HepG2 (cell line): ENCODE data around the gene RPS10. TPM values are rescaled to one million over a fixed set of nuclear protein-coding genes. Genes with fewer than 3 reads are reported as not detected.

Source experiments
- ATAC-seq: fragments of 200-7000 bp; cut with Tn5 transposase; 3 replicates; pipeline ENCODE4 v1.9.1; 2020; ENCODE audit warnings: mild to moderate bottlenecking, moderate library complexity
- BruUV-seq: library from RNA; stranded (reverse); fragments of 400-500 nt; replicated peaks from 2 replicates; lab custom pipeline; 2021; lab: Mats Ljungman, UMichigan
- CTCF ChIA-PET: fragments of 300-600 bp; formaldehyde crosslinking; extraction: SDS; loops from one replicate; lab custom pipeline; 2021; ENCODE audit warnings: low total read pairs, inconsistent platforms, low intra/inter-chr PET ratio; lab: Yijun Ruan, JAX
- POLR2A ChIA-PET: fragments of 350-600 bp; sonication (Branson Sonifier 250); formaldehyde crosslinking; loops from one replicate; lab custom pipeline; 2020; ENCODE audit warnings: antibody characterized with exemption, inconsistent platforms; lab: Yijun Ruan, JAX
- DNase-seq: peaks from one replicate; pipeline ENCODE4 v3.0.0-alpha.2; 2015; ENCODE audit warnings: low spot score
- FAIRE-seq: peaks from 3 replicates; lab custom pipeline; 2011; peaks lifted over from hg19 to GRCh38; lab: Jason Lieb, UNC
- H2AFZ ChIP-seq: one replicate; pipeline ENCODE4 v1.6.1; 2011; ENCODE audit warnings: low read length, inconsistent platforms
- H3K27ac ChIP-seq: fragments of 300-600 bp; 3 replicates; pipeline ENCODE4 v1.8.0; 2011; ENCODE audit warnings: mixed run types, mild to moderate bottlenecking, mixed read lengths, low read length, inconsistent platforms; ENCODE audit not compliant: insufficient read depth; ENCODE audit errors: extremely low read length
- H3K27me3 ChIP-seq, 2 experiments: fragments of 200-600 bp in 1 of 2; 2 replicates in 1 of 2; 3 replicates in 1 of 2; pipeline versions ENCODE4 v1.6.0 to v1.8.0; 2011; ENCODE audit warnings: low read length in 2 of 2, mild to moderate bottlenecking in 2 of 2, moderate library complexity in 2 of 2, inconsistent platforms in 1 of 2; ENCODE audit not compliant: insufficient read depth in 2 of 2, control insufficient read depth in 1 of 2
- H3K36me3 ChIP-seq, 2 experiments: fragments of 200-600 bp in 1 of 2; replicated peaks in 1 of 2; 2 replicates in 1 of 2; 3 replicates in 1 of 2; pipeline versions ENCODE4 v1.5.1 to v1.8.0; 2011; ENCODE audit warnings: low read length in 2 of 2, inconsistent platforms in 1 of 2; ENCODE audit not compliant: insufficient read depth in 2 of 2, control insufficient read depth in 1 of 2
- H3K4me1 ChIP-seq: 2 replicates; pipeline ENCODE4 v1.5.1; 2012; ENCODE audit warnings: low read length, inconsistent platforms; ENCODE audit not compliant: insufficient read depth
- H3K4me2 ChIP-seq: 2 replicates; pipeline ENCODE4 v1.6.0; 2011; ENCODE audit warnings: low read depth, low read length, inconsistent platforms
- H3K4me3 ChIP-seq, 3 experiments: fragments of 200-600 bp in 1 of 3; sonication (generic), shearing (Covaris generic) in 1 of 3; replicated peaks in 1 of 3; 2 replicates each; pipeline ENCODE4 v1.5.1; 2011 to 2016; ENCODE audit warnings: low read length in 3 of 3, inconsistent platforms in 2 of 3, low read depth in 2 of 3, mild to moderate bottlenecking in 2 of 3, control low read depth in 1 of 3, mixed read lengths in 1 of 3; ENCODE audit not compliant: insufficient read depth in 1 of 3
- H3K79me2 ChIP-seq: one replicate; pipeline ENCODE4 v1.6.1; 2011; ENCODE audit warnings: low read length, inconsistent platforms; ENCODE audit not compliant: insufficient read depth
- H3K9ac ChIP-seq: 2 replicates; pipeline ENCODE4 v1.6.0; 2011; ENCODE audit warnings: mild to moderate bottlenecking, low read depth, low read length, inconsistent platforms; ENCODE audit not compliant: insufficient read depth
- H3K9me3 ChIP-seq: 2 replicates; pipeline ENCODE4 v1.5.1; 2012; ENCODE audit warnings: mild to moderate bottlenecking, low read length
- H4K20me1 ChIP-seq: 2 replicates; pipeline ENCODE4 v1.6.0; 2011; ENCODE audit warnings: inconsistent platforms, mild to moderate bottlenecking, low read length, moderate library complexity; ENCODE audit not compliant: insufficient read depth
- ELF3 ChIP-seq: IDR thresholded peaks from 2 replicates; pipeline ENCODE4 v1.6.1; 2016; ENCODE audit warnings: missing genetic modification reagents, missing compliant biosample characterization
- FOXA1 ChIP-seq, 2 experiments: fragments of 450-650 bp in 1 of 2; sonication (generic) in 1 of 2; formaldehyde crosslinking in 1 of 2; IDR thresholded peaks; 2 replicates each; pipeline versions ENCODE4 v1.4.0 to v1.6.1; 2016 to 2020; ENCODE audit warnings: missing genetic modification reagents in 1 of 2
- HOMEZ ChIP-seq: IDR thresholded peaks from 2 replicates; pipeline ENCODE4 v1.6.1; 2016; ENCODE audit warnings: low read depth
- KDM5B ChIP-seq: sonication (generic); formaldehyde crosslinking; IDR thresholded peaks from 2 replicates; pipeline ENCODE4 v1.4.0; 2020; ENCODE audit warnings: missing genetic modification reagents, mild to moderate bottlenecking, borderline replicate concordance
- NAIF1 ChIP-seq: sonication (generic); formaldehyde crosslinking; IDR thresholded peaks from 2 replicates; pipeline ENCODE4 v1.5.0; 2020; ENCODE audit warnings: mild to moderate bottlenecking, missing genetic modification reagents, borderline replicate concordance
- POLR2AphosphoS2 ChIP-seq: IDR thresholded peaks from 2 replicates; pipeline ENCODE4 v1.6.1; 2011; ENCODE audit warnings: low read depth, low read length, improper control_type of control experiment
- SRF ChIP-seq: IDR thresholded peaks from 2 replicates; pipeline ENCODE4 v1.6.1; 2011; ENCODE audit warnings: mild to moderate bottlenecking, low read depth, low read length, moderate library complexity
- U2AF1 ChIP-seq: fragments of 200-400 bp; formaldehyde crosslinking; optimal IDR thresholded peaks from 2 replicates; pipeline ENCODE3; 2017; ENCODE audit warnings: mild to moderate bottlenecking, low read depth, low read length
- ZBTB38 ChIP-seq: sonication (generic); formaldehyde crosslinking; IDR thresholded peaks from 2 replicates; pipeline ENCODE4 v1.5.1; 2020; ENCODE audit warnings: mild to moderate bottlenecking, missing genetic modification reagents
- ZNF143 ChIP-seq: sonication (generic); formaldehyde crosslinking; IDR thresholded peaks from 2 replicates; pipeline ENCODE4 v1.4.0; 2020; ENCODE audit warnings: missing genetic modification reagents
- ZNF281 ChIP-seq: sonication (generic); formaldehyde crosslinking; IDR thresholded peaks from 2 replicates; pipeline ENCODE4 v1.4.0; 2020; ENCODE audit warnings: missing genetic modification reagents, borderline replicate concordance
- ZNF350 ChIP-seq: sonication (generic); formaldehyde crosslinking; IDR thresholded peaks from 2 replicates; pipeline ENCODE4 v1.4.0; 2020; ENCODE audit warnings: mild to moderate bottlenecking, low read depth, missing genetic modification reagents, borderline replicate concordance
- ZNF567 ChIP-seq: sonication (generic); formaldehyde crosslinking; IDR thresholded peaks from 2 replicates; pipeline ENCODE4 v1.8.1; 2023; ENCODE audit warnings: mild to moderate bottlenecking, missing genetic modification reagents, borderline replicate concordance
- ZNF800 ChIP-seq: sonication (generic); formaldehyde crosslinking; IDR thresholded peaks from 2 replicates; pipeline ENCODE4 v1.4.0; 2020; ENCODE audit warnings: missing genetic modification reagents
- WGBS: methylation state at CpG from one replicate; pipeline ENCODE4 v1.1.6; 2017; ENCODE audit warnings: low lambda C conversion rate; 5-methylcytosine and 5-hydroxymethylcytosine counted together
- in situ Hi-C: cut with HindIII; loops from 2 replicates; pipeline ENCODE4 v1.10.0; 2017; ENCODE audit warnings: low pct_unique_long_range_greater_than_20kb; ENCODE audit not compliant: extremely low pct_ligation_motif_present
- intact Hi-C: fragments of 100-400 bp; cut with micrococcal nuclease; formaldehyde crosslinking; loops from one replicate; pipeline ENCODE4 v1.10.0; 2022; ENCODE audit not compliant: unreplicated experiment
- polyA plus RNA-seq, 8 experiments: library from polyadenylated mRNA; depleted of rRNA in 3 of 8; stranded (reverse) in 7 of 8; unstranded in 1 of 8; fragments of >200 nt; fragmentation: Illumina TruSeq in 4 of 8; extraction: Trizol in 4 of 8; gene quantifications; 2 replicates each; pipeline versions ENCODE4 v1.2.1 to v1.2.3, GENCODE V29; 2011 to 2016; ENCODE audit warnings: low read depth in 4 of 8, missing spikeins in 1 of 8, mixed read lengths in 1 of 8; ENCODE audit not compliant: insufficient read depth in 1 of 8
- total RNA-seq, 5 experiments: library from RNA; depleted of rRNA; stranded (reverse); fragments of >200 nt; fragmentation: Illumina TruSeq; extraction: Trizol; gene quantifications; 2 replicates each; pipeline ENCODE4 v1.2.3, GENCODE V29; 2016; ENCODE audit warnings: low read depth in 1 of 5

RPS10 gene
- total and polyA plus RNA-seq, 2 of the 13 experiments (the other 11 are each of a cell fraction or from before 2014, with no cell fraction given), result 2,909 to 4,648 TPM

DNA sequence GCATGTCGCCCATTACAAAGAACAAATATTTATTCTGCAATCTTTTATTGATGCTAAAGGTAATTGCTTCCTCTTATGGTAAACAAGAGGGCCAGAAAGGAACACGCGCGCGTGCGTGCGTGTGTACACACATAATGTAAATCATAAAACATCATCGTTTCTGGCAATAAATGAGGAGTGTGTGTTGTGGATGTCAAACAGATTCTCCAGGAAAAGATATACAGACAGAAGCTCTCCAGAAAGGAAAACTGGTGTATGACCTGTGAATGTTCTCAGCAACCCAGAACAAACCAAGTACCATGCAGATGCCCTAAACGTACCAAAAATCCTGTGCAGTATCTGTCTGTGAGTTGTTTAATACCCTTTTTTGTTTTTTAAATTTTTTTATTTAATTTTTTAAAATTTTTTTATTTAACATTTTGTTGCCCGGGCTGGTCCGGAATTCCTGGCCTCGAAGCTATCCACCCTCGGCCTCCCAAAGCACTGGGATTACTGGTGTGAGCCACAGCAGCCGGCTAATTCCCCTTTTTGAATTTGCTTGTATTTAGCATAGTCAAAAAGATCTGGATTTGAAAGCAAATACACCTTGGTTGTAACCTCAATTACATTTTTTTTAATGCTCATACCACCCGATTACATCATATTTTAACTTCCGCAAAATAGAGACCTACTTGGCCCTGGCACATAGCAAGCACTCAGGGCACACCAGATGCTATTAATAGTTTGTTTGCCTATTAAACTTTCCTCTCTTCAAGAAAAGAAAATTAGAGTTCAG, 32.5 kb downstream of the RPS10 start (continued):
- TF ChIP-seq ZNF800 (CRISPR knock-in tag), result no peak; the same call in 1 of the 2 replicates
- no peak for TF ChIP-seq FOXA1 (IDR thresholded peaks at IDR 0.05)
- peak; percentile 56 for TF ChIP-seq FOXA1 (CRISPR knock-in tag; IDR thresholded peaks at IDR 0.05)
- TF ChIP-seq ZNF567 (CRISPR knock-in tag), result no peak
- TF ChIP-seq SRF, result no peak
- TF ChIP-seq POLR2AphosphoS2, result no peak

DNA sequence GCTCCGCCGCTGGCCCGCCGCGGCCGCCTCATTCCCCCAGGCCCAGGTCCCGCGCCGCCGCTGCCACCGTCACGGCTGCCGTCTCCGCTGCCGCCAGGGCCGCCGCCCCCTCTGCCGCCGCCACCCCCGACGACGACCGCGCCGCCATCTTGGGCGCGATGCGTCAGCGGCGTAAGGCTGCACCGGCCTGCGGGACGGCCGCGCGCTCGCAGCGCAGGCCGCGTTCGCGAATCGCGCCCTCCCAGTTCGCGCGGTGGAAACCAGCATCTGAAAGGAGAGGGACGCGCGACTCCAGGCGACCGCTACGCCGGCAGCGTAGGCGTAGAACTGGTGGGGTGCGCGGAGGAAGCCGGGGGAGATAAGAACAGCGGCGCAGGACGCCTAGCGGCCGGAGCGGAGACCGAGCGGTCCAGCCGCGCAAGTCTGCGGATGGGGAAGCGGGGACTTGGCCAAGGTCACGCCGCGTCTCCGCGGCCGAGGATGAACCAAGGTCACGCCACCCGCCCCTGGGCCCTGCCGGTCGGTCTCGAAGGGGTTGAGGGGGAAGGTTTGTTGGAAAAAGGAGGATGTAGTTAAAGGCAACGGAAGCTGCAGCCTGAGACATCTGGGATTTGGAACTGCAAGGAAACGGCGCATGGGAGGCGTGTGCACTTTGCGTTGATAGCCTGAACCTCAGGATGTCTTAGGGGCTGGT, 33.2 kb downstream of the RPS10 start, which contains the start of gene NUDT3:
NUDT3 (minus strand) TSS at position 173 of the 694 bp plus-strand sequence. CDS start 307 bp downstream, outside the sequence.
- Histone ChIP-seq H3K36me3 (no peaks in the 10 kb centered on the region), H3K4me3 (peak within 1 kb of the TSS; percentile 81 to 88 (median 86)), H2AFZ (peak within 1 kb of the TSS; percentile 64), H3K4me1 (peaks cover 35% of the 10 kb centered on the region), H3K4me2 (peak within 1 kb of the TSS; percentile 83), H3K27me3 (no peaks in the 10 kb centered on the region; a peak in 1 of 5 replicates), H3K9ac (peak within 1 kb of the TSS; percentile 93), H4K20me1 (peaks cover 10% of the 10 kb centered on the region), H3K9me3 (peaks cover 5% of the 10 kb centered on the region), H3K79me2 (peaks cover 46% of the 10 kb centered on the region), H3K27ac (peak within 1 kb of the TSS; percentile 93)
- peak; percentile 12 for FAIRE-seq
- in situ Hi-C loops (no loop called here), intact Hi-C loops (loop anchor here (2.0 kb wide), 1 partner anchor 144 kb away; the partner anchor contains the start of gene SMIM29)
- WGBS, result under 1% methylated on average over 46 of the region's 87 CpGs
- peak; percentile 86 for ATAC-seq
- peak; percentile 92 for DNase-seq
- no TSS peak for BruUV-seq
- CTCF ChIA-PET, result interaction anchor here (1.5 to 1.7 kb wide), 3 partner anchors 143 to 197 kb away, joined by 6 to 12 read pairs (median 6); partner anchors contain the start of gene SMIM29
- POLR2A ChIA-PET, result interaction anchor here (1.1 to 3.5 kb wide), 3 partner anchors 22 to 156 kb away, joined by 4 to 22 read pairs (median 7); partner anchors contain the start of gene HMGA1
- peak; percentile 69; the same call in 1 of the 2 replicates for TF ChIP-seq KDM5B (CRISPR knock-in tag)
- TF ChIP-seq ZNF350, result peak; percentile 92
- TF ChIP-seq HOMEZ (CRISPR knock-in tag), result peak; percentile 45
- TF ChIP-seq ZNF281 (CRISPR knock-in tag), result peak; percentile 20; the same call in 1 of the 2 replicates
- peak; percentile 100 for TF ChIP-seq NAIF1 (CRISPR knock-in tag)
- peak; percentile 71 for TF ChIP-seq U2AF1
- TF ChIP-seq ZBTB38 (CRISPR knock-in tag), result peak; percentile 87
- TF ChIP-seq ELF3 (CRISPR knock-in tag), result peak; percentile 81
- peak; percentile 51 for TF ChIP-seq ZNF143 (CRISPR knock-in tag)
